NCI-H2107 (cell line): Measurements from ENCODE around the gene CLEC19A.

Experiments used
- DNase-seq: peaks from one replicate; lab custom pipeline; 2025; lab: John Stamatoyannopoulos, UW

The CLEC19A gene

GRCh38 chr16:19285431-19285830, at the start of gene CLEC19A:
CLEC19A (plus strand) TSS chr16:19285731; CDS start chr16:19285852, 121 bp downstream.
- no peak for DNase-seq

GRCh38 chr16:19235886-19236285, 49.6 kb upstream of the CLEC19A start:
- no peak for DNase-seq

GRCh38 chr16:19236561-19237209, 48.8 kb upstream of the CLEC19A start:
- no peak for DNase-seq

- peak; percentile 14 for DNase-seq
Observed at GRCh38 chr16:19238406-19238805, 47.1 kb upstream of the CLEC19A start.

GRCh38 chr16:19239511-19240155, 45.9 kb upstream of the CLEC19A start:
- no peak for DNase-seq

- DNase-seq = no peak
Observed at GRCh38 chr16:19240494-19240893, 45.0 kb upstream of the CLEC19A start.

GRCh38 chr16:19241512-19241911, 44.0 kb upstream of the CLEC19A start:
- no peak for DNase-seq

GRCh38 chr16:19242186-19242585, 43.3 kb upstream of the CLEC19A start:
- no peak for DNase-seq

- DNase-seq = no peak
Observed at GRCh38 chr16:19242987-19243575, 42.5 kb upstream of the CLEC19A start.

GRCh38 chr16:19245326-19245925, 40.1 kb upstream of the CLEC19A start:
- peak; percentile 79 for DNase-seq

- no peak for DNase-seq
Observed at GRCh38 chr16:19252904-19253303, 32.6 kb upstream of the CLEC19A start.

- DNase-seq = no peak
Observed at GRCh38 chr16:19254611-19255010, 30.9 kb upstream of the CLEC19A start.

GRCh38 chr16:19264123-19264673, 21.3 kb upstream of the CLEC19A start:
- no peak for DNase-seq

GRCh38 chr16:19265380-19265930, 20.1 kb upstream of the CLEC19A start:
- no peak for DNase-seq

- no peak for DNase-seq
Observed at GRCh38 chr16:19266774-19267173, 18.8 kb upstream of the CLEC19A start.

GRCh38 chr16:19269098-19269497, 16.4 kb upstream of the CLEC19A start:
- no peak for DNase-seq

GRCh38 chr16:19274165-19274797, 11.2 kb upstream of the CLEC19A start:
- DNase-seq = no peak

GRCh38 chr16:19278403-19278802, 7.1 kb upstream of the CLEC19A start:
- DNase-seq = no peak

- DNase-seq = no peak
Observed at GRCh38 chr16:19281246-19281645, 4.3 kb upstream of the CLEC19A start.

GRCh38 chr16:19282101-19282500, 3.4 kb upstream of the CLEC19A start:
- DNase-seq = no peak

GRCh38 chr16:19283637-19284036, 1.9 kb upstream of the CLEC19A start:
- DNase-seq = no peak

- DNase-seq = peak; percentile 54
Observed at GRCh38 chr16:19284207-19284606, 1.3 kb upstream of the CLEC19A start.
